ENCODE measurements around the gene FAM170B.

The FAM170B gene

GRCh38 chr10:49152037-49152436 is 18.2 kb upstream of the FAM170B start:
- H3K4me1 ChIP-seq (ENCODE audit: control insufficient read depth in 2 of 2, insufficient read depth in 2 of 2, low read length in 2 of 2), result peaks cover 0 to 3% of the 10 kb centered on the region in 2 donors
- no peak overlapping the region for H3K9ac ChIP-seq (ENCODE audit: low read depth in 1 of 2, low read length in 2 of 2)
- H3K9me3 ChIP-seq (ENCODE audit: control insufficient read depth in 2 of 2, low read length in 2 of 2), result no peaks in the 10 kb centered on the region
- H3K27ac ChIP-seq (ENCODE audit: low read depth in 2 of 2, low read length in 2 of 2), result no peak overlapping the region
- no peaks in the 10 kb centered on the region for H3K27me3 ChIP-seq (ENCODE audit: control insufficient read depth in 2 of 2, insufficient read depth in 2 of 2, low read length in 2 of 2)
- no peaks in the 10 kb centered on the region for H3K36me3 ChIP-seq (ENCODE audit: control insufficient read depth in 2 of 2, insufficient read depth in 2 of 2, low read length in 2 of 2)
- H3K4me3 ChIP-seq (ENCODE audit: low read length in 2 of 2), result no peak overlapping the region

GRCh38 chr10:49151481-49151880 is 17.7 kb upstream of the FAM170B start:
- H3K27me3 ChIP-seq (ENCODE audit: control insufficient read depth in 2 of 2, insufficient read depth in 2 of 2, low read length in 2 of 2), result no peaks in the 10 kb centered on the region
- H3K4me3 ChIP-seq (ENCODE audit: low read length in 2 of 2), result no peak overlapping the region
- no peaks in the 10 kb centered on the region for H3K9me3 ChIP-seq (ENCODE audit: control insufficient read depth in 2 of 2, low read length in 2 of 2)
- no peak overlapping the region for H3K27ac ChIP-seq (ENCODE audit: low read depth in 2 of 2, low read length in 2 of 2)
- H3K9ac ChIP-seq (ENCODE audit: low read depth in 1 of 2, low read length in 2 of 2), result no peak overlapping the region
- peaks cover 0 to 3% of the 10 kb centered on the region in 2 donors for H3K4me1 ChIP-seq (ENCODE audit: control insufficient read depth in 2 of 2, insufficient read depth in 2 of 2, low read length in 2 of 2)
- no peaks in the 10 kb centered on the region for H3K36me3 ChIP-seq (ENCODE audit: control insufficient read depth in 2 of 2, insufficient read depth in 2 of 2, low read length in 2 of 2)

GRCh38 chr10:49151025-49151445 is 17.2 kb upstream of the FAM170B start:
- Histone ChIP-seq H3K36me3 (ENCODE audit: control insufficient read depth in 2 of 2, insufficient read depth in 2 of 2, low read length in 2 of 2) (no peaks in the 10 kb centered on the region), H3K4me3 (ENCODE audit: low read length in 2 of 2) (no peak overlapping the region), H3K27me3 (ENCODE audit: control insufficient read depth in 2 of 2, insufficient read depth in 2 of 2, low read length in 2 of 2) (no peaks in the 10 kb centered on the region), H3K4me1 (ENCODE audit: control insufficient read depth in 2 of 2, insufficient read depth in 2 of 2, low read length in 2 of 2) (peaks cover 0 to 3% of the 10 kb centered on the region in 2 donors), H3K9ac (ENCODE audit: low read depth in 1 of 2, low read length in 2 of 2) (no peak overlapping the region), H3K27ac (ENCODE audit: low read depth in 2 of 2, low read length in 2 of 2) (no peak overlapping the region), H3K9me3 (ENCODE audit: control insufficient read depth in 2 of 2, low read length in 2 of 2) (no peaks in the 10 kb centered on the region)

DNA sequence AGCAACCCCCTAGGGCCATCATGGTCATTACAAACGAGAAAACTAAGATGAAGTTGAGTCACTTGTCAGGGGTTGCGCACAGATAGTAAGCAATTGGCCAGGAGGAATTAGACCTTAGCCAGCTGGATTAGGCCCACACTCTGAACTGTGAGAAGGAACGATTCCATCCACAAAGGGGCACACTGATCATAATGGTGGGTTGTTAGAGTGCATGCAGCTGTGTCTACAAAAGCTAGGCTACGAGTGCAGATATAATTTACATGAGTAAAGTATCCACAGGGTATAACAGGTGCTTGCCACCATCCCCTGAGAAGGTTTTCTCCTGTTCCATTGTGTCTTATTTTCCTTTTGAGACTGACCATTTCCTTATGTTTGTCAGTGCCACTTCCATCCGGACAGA is 16.6 kb upstream of the FAM170B start:
- H3K27ac ChIP-seq (ENCODE audit: low read depth in 2 of 2, low read length in 2 of 2), result no peak overlapping the region

GRCh38 chr10:49149881-49150280 is 16.1 kb upstream of the FAM170B start:
- no peak overlapping the region for H3K27ac ChIP-seq (ENCODE audit: low read depth in 2 of 2, low read length in 2 of 2)
- no peaks in the 10 kb centered on the region for H3K36me3 ChIP-seq (ENCODE audit: control insufficient read depth in 2 of 2, insufficient read depth in 2 of 2, low read length in 2 of 2)
- H3K4me3 ChIP-seq (ENCODE audit: low read length in 2 of 2), result no peak overlapping the region
- no peak overlapping the region for H3K9ac ChIP-seq (ENCODE audit: low read depth in 1 of 2, low read length in 2 of 2)
- H3K27me3 ChIP-seq (ENCODE audit: control insufficient read depth in 2 of 2, insufficient read depth in 2 of 2, low read length in 2 of 2), result no peaks in the 10 kb centered on the region
- H3K4me1 ChIP-seq (ENCODE audit: control insufficient read depth in 2 of 2, insufficient read depth in 2 of 2, low read length in 2 of 2), result peaks cover 0 to 3% of the 10 kb centered on the region in 2 donors
- H3K9me3 ChIP-seq (ENCODE audit: control insufficient read depth in 2 of 2, low read length in 2 of 2), result no peaks in the 10 kb centered on the region

More for the DNA sequence above, 16.6 kb upstream of the FAM170B start:
- Histone ChIP-seq H3K27me3 (ENCODE audit: control insufficient read depth in 2 of 2, insufficient read depth in 2 of 2, low read length in 2 of 2) (no peaks in the 10 kb centered on the region), H3K9ac (ENCODE audit: low read depth in 1 of 2, low read length in 2 of 2) (no peak overlapping the region), H3K4me3 (ENCODE audit: low read length in 2 of 2) (no peak overlapping the region), H3K36me3 (ENCODE audit: control insufficient read depth in 2 of 2, insufficient read depth in 2 of 2, low read length in 2 of 2) (no peaks in the 10 kb centered on the region), H3K4me1 (ENCODE audit: control insufficient read depth in 2 of 2, insufficient read depth in 2 of 2, low read length in 2 of 2) (peaks cover 0 to 3% of the 10 kb centered on the region in 2 donors), H3K9me3 (ENCODE audit: control insufficient read depth in 2 of 2, low read length in 2 of 2) (no peaks in the 10 kb centered on the region)

- H3K27ac ChIP-seq (ENCODE audit: low read depth in 2 of 2, low read length in 2 of 2), result no peak overlapping the region
- no peak overlapping the region for H3K4me3 ChIP-seq (ENCODE audit: low read length in 2 of 2)
- peaks cover 0 to 3% of the 10 kb centered on the region in 2 donors for H3K4me1 ChIP-seq (ENCODE audit: control insufficient read depth in 2 of 2, insufficient read depth in 2 of 2, low read length in 2 of 2)
- no peaks in the 10 kb centered on the region for H3K9me3 ChIP-seq (ENCODE audit: control insufficient read depth in 2 of 2, low read length in 2 of 2)
- no peaks in the 10 kb centered on the region for H3K27me3 ChIP-seq (ENCODE audit: control insufficient read depth in 2 of 2, insufficient read depth in 2 of 2, low read length in 2 of 2)
- H3K36me3 ChIP-seq (ENCODE audit: control insufficient read depth in 2 of 2, insufficient read depth in 2 of 2, low read length in 2 of 2), result no peaks in the 10 kb centered on the region
- no peak overlapping the region for H3K9ac ChIP-seq (ENCODE audit: low read depth in 1 of 2, low read length in 2 of 2)
Measured at GRCh38 chr10:49144058-49144720, 10.4 kb upstream of the FAM170B start.

GRCh38 chr10:49143249-49143648 is 9.4 kb upstream of the FAM170B start:
- Histone ChIP-seq H3K27ac (ENCODE audit: low read depth in 2 of 2, low read length in 2 of 2) (no peak overlapping the region), H3K4me1 (ENCODE audit: control insufficient read depth in 2 of 2, insufficient read depth in 2 of 2, low read length in 2 of 2) (peaks cover 3 to 4% of the 10 kb centered on the region in 2 donors)

DNA sequence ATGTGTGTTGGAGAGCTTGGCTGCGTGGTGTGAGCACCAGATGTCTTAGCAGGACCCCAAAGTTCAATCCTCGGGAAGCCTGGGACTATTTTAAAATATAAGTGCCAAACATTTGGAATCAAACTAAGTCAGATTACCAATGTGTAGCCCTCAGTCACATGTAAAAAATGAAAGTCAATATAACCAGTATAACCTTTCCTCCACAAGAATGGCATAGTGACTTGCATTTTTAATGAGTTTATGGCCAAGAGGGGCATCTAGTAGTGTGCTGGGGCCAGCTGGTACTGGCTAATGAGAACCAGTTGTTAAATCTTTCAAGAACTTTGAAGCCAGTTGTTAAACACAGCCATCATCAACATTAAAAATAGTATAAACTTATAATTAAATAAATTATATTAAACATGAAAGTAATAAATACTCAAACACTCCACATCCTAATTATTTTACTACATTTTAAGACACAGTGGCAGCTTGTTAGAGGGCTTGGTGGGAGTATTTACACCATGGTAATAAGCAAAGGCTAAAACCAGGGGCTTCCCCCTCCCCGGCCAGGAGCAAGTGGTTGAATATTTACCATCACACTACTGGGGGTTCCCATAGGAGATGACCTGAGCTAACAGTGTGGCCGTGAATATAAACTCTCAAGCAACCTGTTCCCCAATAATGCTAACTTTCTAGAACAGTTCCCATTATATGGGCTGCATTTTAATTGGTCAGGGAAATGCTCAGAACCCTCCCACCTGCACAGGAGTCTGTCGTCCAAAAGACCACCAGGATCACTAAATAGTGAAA is 7.9 kb upstream of the FAM170B start:
- Histone ChIP-seq H3K27ac (ENCODE audit: low read depth in 2 of 2, low read length in 2 of 2) (no peak overlapping the region), H3K4me1 (ENCODE audit: control insufficient read depth in 2 of 2, insufficient read depth in 2 of 2, low read length in 2 of 2) (peaks cover 3 to 4% of the 10 kb centered on the region in 2 donors), H3K27me3 (ENCODE audit: control insufficient read depth in 2 of 2, insufficient read depth in 2 of 2, low read length in 2 of 2) (no peaks in the 10 kb centered on the region)

More at GRCh38 chr10:49143249-49143648, 9.4 kb upstream of the FAM170B start:
- Histone ChIP-seq H3K9ac (ENCODE audit: low read depth in 1 of 2, low read length in 2 of 2) (no peak overlapping the region), H3K36me3 (ENCODE audit: control insufficient read depth in 2 of 2, insufficient read depth in 2 of 2, low read length in 2 of 2) (no peaks in the 10 kb centered on the region), H3K4me3 (ENCODE audit: low read length in 2 of 2) (no peak overlapping the region), H3K9me3 (ENCODE audit: control insufficient read depth in 2 of 2, low read length in 2 of 2) (no peaks in the 10 kb centered on the region), H3K27me3 (ENCODE audit: control insufficient read depth in 2 of 2, insufficient read depth in 2 of 2, low read length in 2 of 2) (no peaks in the 10 kb centered on the region)

DNA sequence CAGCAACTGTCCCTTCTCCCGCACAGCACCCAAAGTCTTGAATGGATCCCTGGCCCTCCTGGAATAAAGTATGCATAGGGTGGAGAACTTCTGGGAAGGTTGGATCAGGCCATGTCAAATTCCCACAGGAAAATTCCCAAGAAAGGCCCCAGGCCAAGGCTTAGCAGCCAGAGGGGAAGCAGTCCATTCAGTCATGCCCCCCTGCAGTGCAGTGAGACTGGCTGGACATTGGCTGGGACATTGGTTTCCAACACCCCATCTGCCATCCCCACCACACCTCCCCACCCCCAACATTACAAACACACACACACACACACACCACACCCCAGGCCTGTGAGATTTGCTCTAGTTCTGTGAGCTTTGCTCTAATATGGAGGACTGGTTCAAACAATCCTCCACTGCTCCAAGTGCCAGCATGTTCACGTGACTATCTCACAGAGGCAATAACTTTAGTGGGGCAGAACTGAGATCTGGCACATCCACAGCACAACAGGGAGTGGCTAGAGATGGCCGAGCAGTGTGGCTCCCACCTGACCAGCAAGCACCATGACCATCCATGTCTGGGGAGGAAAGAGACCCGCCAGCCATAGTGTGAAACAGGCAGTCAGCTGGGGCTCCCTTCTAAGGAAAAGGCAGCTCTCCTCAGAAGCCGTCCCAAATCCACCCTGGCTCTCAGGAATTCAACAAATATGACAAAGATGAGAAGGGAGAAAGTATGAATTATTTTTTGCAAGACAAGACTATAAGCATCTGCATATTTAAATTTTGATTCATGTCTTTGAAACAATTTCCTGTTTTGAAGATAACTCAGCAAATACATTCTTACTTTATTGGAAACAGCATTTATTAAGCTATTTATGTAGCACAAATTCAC is 6.7 kb upstream of the FAM170B start:
- Histone ChIP-seq H3K4me3 (ENCODE audit: low read length in 2 of 2) (no peak overlapping the region), H3K27ac (ENCODE audit: low read depth in 2 of 2, low read length in 2 of 2) (no peak overlapping the region), H3K27me3 (ENCODE audit: control insufficient read depth in 2 of 2, insufficient read depth in 2 of 2, low read length in 2 of 2) (no peaks in the 10 kb centered on the region), H3K9ac (ENCODE audit: low read depth in 1 of 2, low read length in 2 of 2) (no peak overlapping the region), H3K36me3 (ENCODE audit: control insufficient read depth in 2 of 2, insufficient read depth in 2 of 2, low read length in 2 of 2) (no peaks in the 10 kb centered on the region), H3K4me1 (ENCODE audit: control insufficient read depth in 2 of 2, insufficient read depth in 2 of 2, low read length in 2 of 2) (peaks cover 3 to 4% of the 10 kb centered on the region in 2 donors), H3K9me3 (ENCODE audit: control insufficient read depth in 2 of 2, low read length in 2 of 2) (no peaks in the 10 kb centered on the region)

More for the DNA sequence above, 7.9 kb upstream of the FAM170B start:
- no peaks in the 10 kb centered on the region for H3K9me3 ChIP-seq (ENCODE audit: control insufficient read depth in 2 of 2, low read length in 2 of 2)
- no peaks in the 10 kb centered on the region for H3K36me3 ChIP-seq (ENCODE audit: control insufficient read depth in 2 of 2, insufficient read depth in 2 of 2, low read length in 2 of 2)
- H3K9ac ChIP-seq (ENCODE audit: low read depth in 1 of 2, low read length in 2 of 2), result no peak overlapping the region
- no peak overlapping the region for H3K4me3 ChIP-seq (ENCODE audit: low read length in 2 of 2)

DNA sequence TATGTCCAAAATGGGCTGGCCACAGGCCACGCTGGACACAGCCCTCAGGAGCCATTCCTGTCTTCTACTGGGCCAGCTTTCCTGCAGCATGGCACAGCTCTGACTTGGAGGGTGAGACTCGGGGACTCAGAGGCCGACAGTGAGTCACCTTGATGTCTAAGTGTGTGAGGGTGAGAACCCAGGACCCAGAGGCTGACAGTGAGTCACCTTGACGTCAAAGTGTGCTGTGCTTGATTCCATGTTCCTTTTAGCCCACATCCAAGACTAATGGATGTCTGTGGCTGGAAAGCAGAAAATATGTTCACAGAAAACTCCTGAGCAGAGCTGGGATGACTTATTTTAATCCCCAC is 6.0 kb upstream of the FAM170B start:
- Histone ChIP-seq H3K27ac (ENCODE audit: low read depth in 2 of 2, low read length in 2 of 2) (peak overlapping the region; percentile 36 to 49), H3K9me3 (ENCODE audit: control insufficient read depth in 2 of 2, low read length in 2 of 2) (no peaks in the 10 kb centered on the region), H3K27me3 (ENCODE audit: control insufficient read depth in 2 of 2, insufficient read depth in 2 of 2, low read length in 2 of 2) (no peaks in the 10 kb centered on the region), H3K4me1 (ENCODE audit: control insufficient read depth in 2 of 2, insufficient read depth in 2 of 2, low read length in 2 of 2) (peaks cover 3 to 4% of the 10 kb centered on the region in 2 donors), H3K36me3 (ENCODE audit: control insufficient read depth in 2 of 2, insufficient read depth in 2 of 2, low read length in 2 of 2) (no peaks in the 10 kb centered on the region), H3K4me3 (ENCODE audit: low read length in 2 of 2) (no peak overlapping the region), H3K9ac (ENCODE audit: low read depth in 1 of 2, low read length in 2 of 2) (no peak overlapping the region)

All from mucosa of rectum (tissue), 2 donors.